Measurements from ENCODE around the gene NCAPG.

The NCAPG gene

GRCh38 chr4:17867276-17867675, 56.5 kb downstream of the NCAPG start:
- DNase-seq (ENCODE audit: low spot score) (no peak), FAIRE-seq (no peak)

- no peak for FAIRE-seq
Measured at GRCh38 chr4:17869327-17869726, 58.5 kb downstream of the NCAPG start.

GRCh38 chr4:17875402-17876070, 64.8 kb downstream of the NCAPG start:
- no peak for FAIRE-seq
- no peak for DNase-seq (ENCODE audit: low spot score)

More at GRCh38 chr4:17869327-17869726, 58.5 kb downstream of the NCAPG start:
- no peak for DNase-seq (ENCODE audit: low spot score)

GRCh38 chr4:17876943-17877342, 66.2 kb downstream of the NCAPG start:
- DNase-seq (ENCODE audit: low spot score) (no peak), FAIRE-seq (no peak)

- FAIRE-seq = no peak
- DNase-seq (ENCODE audit: low spot score) = no peak
Measured at GRCh38 chr4:17877661-17878060, 66.9 kb downstream of the NCAPG start.

GRCh38 chr4:17884063-17884462, 73.3 kb downstream of the NCAPG start:
- FAIRE-seq (no peak), DNase-seq (ENCODE audit: low spot score) (no peak)

GRCh38 chr4:17884511-17884910, 73.7 kb downstream of the NCAPG start:
- FAIRE-seq = no peak

GRCh38 chr4:17889692-17890091, 78.9 kb downstream of the NCAPG start:
- DNase-seq (ENCODE audit: low spot score) = no peak
- FAIRE-seq = no peak

More at GRCh38 chr4:17884511-17884910, 73.7 kb downstream of the NCAPG start:
- DNase-seq (ENCODE audit: low spot score) = no peak

- FAIRE-seq (no peak), DNase-seq (ENCODE audit: low spot score) (no peak)
Measured at GRCh38 chr4:17894421-17894820, 83.6 kb downstream of the NCAPG start.

All from RCC 7860 (cell line).